NCI-H345 treated with DMSO at 0.1 percent for 48 hours (cell line): ENCODE data around the gene PRM3.

ENCODE experiments used
- DNase-seq: peaks from one replicate; lab custom pipeline; 2025; ENCODE audit not compliant: unreplicated experiment; lab: John Stamatoyannopoulos, UW

Gene PRM3

DNA sequence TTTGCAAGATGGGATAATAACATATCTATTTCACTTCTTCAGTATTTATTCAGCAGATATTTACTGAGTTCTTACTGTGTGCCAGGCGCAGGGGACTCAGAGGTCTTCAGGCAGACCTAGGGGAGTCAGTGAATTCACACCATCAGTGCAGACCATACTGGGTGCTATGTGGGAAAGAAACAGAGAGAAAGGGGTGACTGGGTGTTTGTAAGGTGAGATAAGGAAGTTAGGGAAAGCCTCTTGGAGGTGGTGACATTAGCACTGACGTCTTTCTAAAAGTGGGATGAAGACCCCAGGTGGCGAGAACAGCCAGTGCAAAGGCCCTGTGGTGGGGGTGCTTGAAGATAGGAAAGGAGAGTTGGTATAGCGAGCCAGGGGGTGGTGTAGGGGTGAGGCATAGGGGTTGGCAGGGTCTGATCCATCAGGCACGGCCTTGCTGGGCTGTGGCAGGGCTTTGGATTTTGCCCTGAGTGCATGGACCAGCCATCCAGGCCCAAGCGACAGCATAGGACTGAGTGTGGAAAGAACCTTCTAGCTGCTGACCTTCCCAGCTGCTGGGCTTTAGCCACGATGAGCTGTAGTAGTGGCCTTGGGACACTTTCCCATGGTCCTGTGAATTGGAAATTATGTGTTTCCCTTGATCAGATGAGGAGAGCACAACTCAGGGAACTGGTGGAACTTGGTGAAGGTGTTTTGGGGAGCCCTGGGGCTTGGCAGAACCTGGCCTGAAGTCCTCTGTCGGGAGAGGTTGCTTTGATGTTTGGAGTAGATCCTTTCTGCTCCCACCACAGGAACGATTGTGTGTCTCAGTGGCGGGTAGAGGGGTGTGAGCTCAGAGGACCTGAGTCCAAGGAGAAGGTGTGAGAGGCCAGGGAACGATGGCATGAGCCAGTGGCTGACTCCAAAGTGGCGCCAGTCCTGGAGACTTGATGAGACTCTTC lies 13.5 kb downstream of the PRM3 start:
- DNase-seq: no peak

GRCh38 chr16:11258553-11259492 lies 14.6 kb downstream of the PRM3 start:
- no peak for DNase-seq

GRCh38 chr16:11257131-11257938 lies 16.1 kb downstream of the PRM3 start:
- DNase-seq: peak; percentile 50

DNA sequence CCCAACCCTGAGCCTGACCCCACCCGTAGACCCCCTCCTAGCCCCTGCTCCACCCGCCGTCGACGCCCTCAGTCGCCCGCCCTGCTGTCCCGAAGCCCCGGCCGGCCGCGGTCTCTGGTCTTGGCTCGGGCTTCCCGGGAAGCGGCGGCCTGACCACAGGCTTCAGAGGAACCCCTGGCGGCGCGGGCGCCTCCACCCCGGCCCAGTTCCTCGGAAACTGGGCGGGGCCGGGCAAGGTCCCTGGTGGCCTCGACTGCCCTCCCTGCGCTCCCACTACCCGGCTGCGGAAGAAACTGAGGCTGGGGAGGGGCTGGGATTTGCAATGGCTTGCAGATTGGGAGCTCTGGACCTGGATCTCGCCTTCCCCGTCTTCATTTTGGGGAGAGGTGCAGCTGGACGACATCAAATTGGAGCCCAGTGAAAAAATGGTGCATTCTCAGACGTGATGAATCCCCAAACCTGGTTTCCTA lies 16.7 kb downstream of the PRM3 start:
- DNase-seq: peak; percentile 22

- peak; percentile 67 for DNase-seq
These were observed 17.4 kb downstream of the PRM3 start, which contains the start of gene SOCS1 for GRCh38 chr16:11255737-11256660. Gene SOCS1, minus strand, starts transcription at chr16:11256204. Its CDS starts 726 bp downstream, at chr16:11255478.

DNA sequence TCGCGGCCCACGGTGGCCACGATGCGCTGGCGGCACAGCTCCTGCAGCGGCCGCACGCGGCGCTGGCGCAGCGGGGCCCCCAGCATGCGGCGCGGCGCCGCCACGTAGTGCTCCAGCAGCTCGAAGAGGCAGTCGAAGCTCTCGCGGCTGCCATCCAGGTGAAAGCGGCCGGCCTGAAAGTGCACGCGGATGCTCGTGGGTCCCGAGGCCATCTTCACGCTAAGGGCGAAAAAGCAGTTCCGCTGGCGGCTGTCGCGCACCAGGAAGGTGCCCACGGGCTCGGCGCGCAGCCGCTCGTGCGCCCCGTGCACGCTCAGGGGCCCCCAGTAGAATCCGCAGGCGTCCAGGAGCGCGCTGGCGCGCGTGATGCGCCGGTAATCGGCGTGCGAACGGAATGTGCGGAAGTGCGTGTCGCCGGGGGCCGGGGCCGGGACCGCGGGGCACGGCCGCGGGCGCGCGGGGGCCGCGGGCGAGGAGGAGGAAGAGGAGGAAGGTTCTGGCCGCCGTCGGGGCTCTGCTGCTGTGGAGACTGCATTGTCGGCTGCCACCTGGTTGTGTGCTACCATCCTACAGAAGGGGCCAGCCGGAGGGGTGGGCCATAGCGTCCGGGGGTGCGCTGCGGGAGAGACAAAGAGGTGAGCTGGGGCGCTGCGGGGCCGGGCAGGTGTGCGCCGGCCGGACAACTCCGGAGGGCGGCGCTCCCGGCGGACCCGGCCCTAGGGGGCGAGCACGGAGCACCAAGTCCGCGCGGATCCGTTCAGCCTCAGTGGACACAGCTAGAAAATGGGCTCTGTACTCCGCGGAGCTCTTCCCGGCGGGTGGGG lies 18.3 kb downstream of the PRM3 start:
- peak; percentile 3 for DNase-seq

DNA sequence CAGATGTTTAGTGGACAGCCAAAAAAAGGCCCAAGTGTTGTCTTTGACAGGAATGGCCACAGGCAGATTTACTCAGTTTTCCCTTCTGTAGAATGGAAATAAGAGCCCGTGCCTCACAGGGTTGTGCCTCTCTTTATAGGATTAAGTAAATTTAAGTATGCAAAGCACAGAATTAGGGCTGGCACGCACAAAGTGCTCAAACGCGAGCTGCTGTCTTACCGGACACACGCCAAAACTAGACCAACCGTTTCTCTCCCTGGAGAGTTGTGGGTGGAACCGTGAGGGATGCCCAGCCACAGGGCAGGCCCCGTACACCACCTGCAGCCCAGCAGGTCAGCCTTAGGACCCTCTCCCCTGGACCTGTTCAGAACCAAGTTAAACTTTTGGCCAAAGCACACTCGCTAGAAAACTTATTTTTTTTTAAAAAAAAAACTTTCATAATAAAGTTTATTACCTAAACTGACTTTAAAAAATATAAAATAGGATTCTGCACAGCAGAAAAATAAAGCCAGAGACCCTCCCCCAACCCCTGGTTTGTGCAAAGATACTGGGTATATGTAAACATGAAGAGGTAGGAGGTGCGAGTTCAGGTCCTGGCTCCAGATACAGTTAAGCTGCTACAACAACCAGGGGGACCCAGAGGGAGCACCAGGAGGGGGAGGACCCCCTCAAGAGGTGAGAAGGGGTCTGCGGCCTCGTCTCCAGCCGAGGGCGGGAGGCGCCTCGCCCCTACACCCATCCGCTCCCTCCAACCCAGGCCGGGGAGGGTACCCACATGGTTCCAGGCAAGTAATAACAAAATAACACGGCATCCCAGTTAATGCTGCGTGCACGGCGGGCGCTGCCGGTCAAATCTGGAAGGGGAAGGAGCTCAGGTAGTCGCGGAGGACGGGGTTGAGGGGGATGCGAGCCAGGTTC lies 19.2 kb downstream of the PRM3 start:
- no peak for DNase-seq

DNA sequence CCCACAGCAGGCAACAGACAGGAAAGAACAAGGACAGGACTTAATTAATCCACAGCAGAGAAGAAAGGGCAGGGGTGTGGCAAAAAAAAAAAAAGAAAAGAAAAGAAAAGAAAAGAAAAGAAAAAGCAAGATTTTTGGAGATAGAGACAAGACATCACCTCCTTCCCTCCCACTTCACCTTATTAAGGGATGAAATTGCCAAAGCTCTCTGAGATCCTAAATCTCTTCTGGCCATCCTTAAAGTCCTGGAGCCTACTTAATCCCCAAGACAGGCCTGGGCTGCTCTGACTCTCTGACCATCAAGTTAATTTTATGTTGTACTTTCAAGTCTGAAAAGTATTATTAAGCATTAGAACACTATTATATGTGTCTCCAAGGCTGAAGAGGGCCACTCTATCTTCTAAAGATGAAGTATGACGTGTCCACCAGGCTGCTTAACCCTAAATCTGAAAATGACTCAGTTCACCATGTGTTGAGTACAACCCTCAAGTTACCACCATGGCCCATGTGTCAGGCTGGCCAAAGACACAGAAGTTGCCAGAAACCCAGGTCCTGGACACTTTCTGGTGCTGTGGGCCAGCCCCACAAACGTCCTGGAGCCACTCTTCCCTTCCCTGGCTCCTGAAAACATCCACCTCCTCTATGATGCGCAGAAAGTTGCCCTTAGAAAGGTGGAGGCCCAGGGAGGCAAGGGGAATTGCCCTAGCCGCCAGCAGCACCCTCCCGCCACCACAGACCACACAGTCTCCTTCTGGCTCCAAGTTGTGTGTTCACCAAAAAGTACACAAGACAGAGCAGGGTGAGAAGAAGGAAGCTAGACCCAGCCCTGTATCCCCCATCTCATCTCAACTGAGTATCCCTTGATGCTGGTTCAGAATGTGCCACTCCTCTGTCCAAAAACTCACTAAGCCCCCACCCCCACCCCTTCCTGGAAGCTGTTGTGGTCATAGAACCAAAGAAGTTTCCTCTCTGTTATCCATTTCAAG lies 20.1 kb downstream of the PRM3 start:
- no peak for DNase-seq

- no peak for DNase-seq
These were observed 20.9 kb downstream of the PRM3 start for GRCh38 chr16:11252482-11252931.

GRCh38 chr16:11251525-11252481 lies 21.6 kb downstream of the PRM3 start:
- DNase-seq: no peak

DNA sequence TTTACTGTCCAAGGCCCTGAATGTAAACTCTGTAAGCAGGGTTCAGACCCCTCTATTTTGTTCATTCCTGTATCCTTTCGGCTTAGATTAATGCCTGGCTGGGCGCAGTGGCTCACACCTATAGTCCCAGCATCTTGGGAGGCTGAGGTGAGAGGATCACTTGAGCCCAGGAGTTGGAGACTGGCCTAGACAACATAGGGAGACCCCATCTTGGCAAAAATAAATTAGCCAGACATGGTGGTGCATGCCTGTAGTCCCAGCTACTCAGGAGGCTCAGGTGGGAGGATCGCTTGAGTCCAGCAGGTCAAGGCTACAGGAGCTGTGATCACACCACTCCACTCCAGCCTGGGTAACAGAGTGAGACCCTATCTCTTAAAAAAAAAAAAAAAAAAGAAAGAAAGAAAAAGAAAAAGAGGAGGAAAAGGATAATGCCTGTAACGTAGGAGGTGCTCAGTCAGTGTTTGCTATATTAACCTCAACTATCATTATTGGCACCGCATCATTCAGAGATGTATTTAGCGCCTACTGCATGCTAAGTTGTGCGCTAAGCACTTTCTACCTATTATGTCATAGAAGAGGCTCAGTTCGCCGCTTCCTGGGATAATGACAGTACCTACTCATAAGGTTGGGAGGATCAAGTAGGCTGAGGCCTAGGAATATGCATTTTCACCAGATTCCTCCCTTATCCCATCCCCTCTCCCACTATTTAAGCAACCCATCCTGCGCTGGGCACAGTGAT lies 22.5 kb downstream of the PRM3 start:
- DNase-seq: no peak

GRCh38 chr16:11250091-11250785 lies 23.2 kb downstream of the PRM3 start:
- no peak for DNase-seq

DNA sequence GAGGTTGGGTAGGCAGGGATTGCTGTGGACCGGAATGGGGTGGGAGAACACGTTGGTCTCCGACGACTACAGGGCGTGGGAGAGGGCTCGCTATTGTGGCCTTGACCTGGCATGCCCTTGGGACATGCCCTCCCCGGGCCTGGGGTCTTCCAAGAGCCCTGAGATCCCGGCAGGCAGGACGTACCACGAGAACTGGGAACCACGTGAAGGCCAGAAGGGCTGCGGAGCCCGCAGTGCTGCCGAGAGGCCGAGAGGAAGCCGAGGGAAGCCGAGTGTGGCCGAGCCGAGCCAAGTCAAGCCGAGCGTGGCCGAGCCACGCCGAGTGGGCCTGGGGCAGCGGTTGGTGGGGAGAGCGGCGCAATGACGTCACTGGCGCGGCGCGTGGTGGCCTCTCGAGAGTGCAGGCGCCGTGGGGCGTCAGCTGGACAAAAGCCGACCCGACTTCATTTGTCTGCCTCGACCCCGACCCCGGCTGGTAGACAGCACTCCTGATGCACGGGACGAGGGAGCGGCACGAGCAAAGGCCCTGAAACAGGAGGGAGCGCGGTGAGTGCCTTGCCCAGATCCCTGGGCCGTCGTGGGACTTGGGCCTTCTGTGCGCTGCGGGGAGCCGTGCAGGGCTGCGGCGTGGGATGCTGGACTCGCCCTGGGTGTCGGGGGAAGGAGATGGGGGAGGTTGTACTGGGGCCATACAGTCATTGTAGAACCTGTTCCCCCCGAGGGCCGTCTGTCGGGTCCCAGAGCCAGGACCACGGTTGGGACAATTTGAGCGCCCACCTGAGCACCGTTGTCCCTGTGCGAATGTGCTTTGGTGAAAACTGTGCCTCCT lies 24.0 kb downstream of the PRM3 start:
- no peak for DNase-seq
